GM12878 (cell line): Measurements from ENCODE around the gene SIX3. TPM values are rescaled to one million over a fixed set of nuclear protein-coding genes. Genes with fewer than 3 reads are reported as not detected.

Experiments used
- ATAC-seq: fragments of 200-7000 bp; cut with Tn5 transposase; 3 replicates; pipeline ENCODE4 v1.9.1; 2020; ENCODE audit warnings: mild to moderate bottlenecking, moderate library complexity
- BruUV-seq: library from RNA; stranded (reverse); fragments of 400-500 nt; replicated peaks from 2 replicates; lab custom pipeline; 2021; lab: Mats Ljungman, UMichigan
- CTCF ChIA-PET: fragments of 300-600 bp; sonication (Branson Sonifier 250); formaldehyde crosslinking; extraction: SDS; loops from one replicate; lab custom pipeline; 2021; ENCODE audit warnings: inconsistent platforms; lab: Yijun Ruan, JAX
- POLR2A ChIA-PET: fragments of 350-600 bp; formaldehyde crosslinking; extraction: SDS; loops from one replicate; lab custom pipeline; 2021; ENCODE audit warnings: inconsistent platforms; lab: Charles Lee
- RAD21 ChIA-PET: fragments of 300-600 bp; sonication (Branson Sonifier 250); formaldehyde crosslinking; loops from one replicate; lab custom pipeline; 2023; ENCODE audit warnings: antibody characterized with exemption; ENCODE audit not compliant: unreplicated experiment; lab: Charles Lee
- SMC1A ChIA-PET: fragments of 300-600 bp; sonication (Branson Sonifier 250); formaldehyde crosslinking; loops from one replicate; lab custom pipeline; 2023; ENCODE audit not compliant: unreplicated experiment, uncharacterized antibody; lab: Charles Lee
- DNase-seq: peaks from one replicate; pipeline ENCODE4 v3.0.0-alpha.2; 2011; ENCODE audit warnings: low read depth, low spot score
- FAIRE-seq: peaks from 3 replicates; lab custom pipeline; 2011; peaks lifted over from hg19 to GRCh38; lab: Jason Lieb, UNC
- H2AFZ ChIP-seq: 2 replicates; pipeline ENCODE4 v1.6.0; 2011; ENCODE audit warnings: low read depth, low read length, control low read depth; ENCODE audit not compliant: control insufficient read depth
- H3K27ac ChIP-seq: 2 replicates; pipeline ENCODE4 v1.5.1; 2011; ENCODE audit warnings: control low read depth; ENCODE audit not compliant: control insufficient read depth, insufficient read depth
- H3K27me3 ChIP-seq, 2 experiments: replicated peaks in 1 of 2; 2 replicates each; pipeline versions ENCODE4 v1.6.0 to v1.6.1; 2011; ENCODE audit warnings: low read length in 1 of 2; ENCODE audit not compliant: control insufficient read depth in 2 of 2, insufficient read depth in 2 of 2
- H3K36me3 ChIP-seq, 2 experiments: 2 replicates each; pipeline ENCODE4 v1.5.1; 2011; ENCODE audit warnings: low read length in 1 of 2; ENCODE audit not compliant: control insufficient read depth in 2 of 2, insufficient read depth in 2 of 2
- H3K4me1 ChIP-seq: 2 replicates; pipeline ENCODE4 v1.6.1; 2011; ENCODE audit warnings: mild to moderate bottlenecking, low read length, moderate library complexity, mixed read lengths; ENCODE audit not compliant: control insufficient read depth, insufficient read depth
- H3K4me2 ChIP-seq: 2 replicates; pipeline ENCODE4 v1.6.0; 2011; ENCODE audit warnings: control low read depth; ENCODE audit not compliant: control insufficient read depth, insufficient read depth
- H3K4me3 ChIP-seq: fragments of 200-600 bp; sonication (generic); 2 replicates; pipeline ENCODE4 v1.5.1; 2016
- H3K79me2 ChIP-seq: 2 replicates; pipeline ENCODE4 v1.6.0; 2011; ENCODE audit warnings: low read length; ENCODE audit not compliant: control insufficient read depth, insufficient read depth
- H3K9ac ChIP-seq: 2 replicates; pipeline ENCODE4 v1.8.0; 2011; ENCODE audit warnings: low read length, control low read depth, mixed read lengths; ENCODE audit not compliant: control insufficient read depth, insufficient read depth
- H3K9me3 ChIP-seq: replicated peaks from 3 replicates; pipeline ENCODE4 v1.5.1; 2011; ENCODE audit warnings: mild to moderate bottlenecking, low read length; ENCODE audit not compliant: control insufficient read depth, insufficient read depth
- H4K20me1 ChIP-seq: 2 replicates; pipeline ENCODE4 v1.6.0; 2011; ENCODE audit not compliant: control insufficient read depth, insufficient read depth
- CBX3 ChIP-seq: fragments of 200-600 bp; sonication (generic); IDR thresholded peaks from 2 replicates; pipeline ENCODE4 v1.6.1; 2016; ENCODE audit warnings: low read depth, borderline replicate concordance
- EGR1 ChIP-seq, 2 experiments: IDR thresholded peaks; 1 replicate in 1 of 2; 2 replicates in 1 of 2; pipeline ENCODE4 v1.6.1; 2011 to 2012; ENCODE audit warnings: low read depth in 2 of 2, low read length in 2 of 2, borderline replicate concordance in 1 of 2, mild to moderate bottlenecking in 1 of 2, moderate library complexity in 1 of 2
- ELK1 ChIP-seq: IDR thresholded peaks from 2 replicates; pipeline ENCODE4 v1.6.1; 2012; ENCODE audit warnings: low read depth, low read length, improper control_type of control experiment
- ETV6 ChIP-seq, 2 experiments: fragments of 450-650 bp in 1 of 2; IDR thresholded peaks in 1 of 2; conservative IDR thresholded peaks in 1 of 2; 2 replicates each; pipeline ENCODE4 v1.6.1; 2014; ENCODE audit warnings: antibody characterized with exemption in 1 of 2, borderline replicate concordance in 1 of 2, low read depth in 1 of 2, mild to moderate bottlenecking in 1 of 2, moderate library complexity in 1 of 2
- HDAC6 ChIP-seq: fragments of 200-600 bp; sonication (generic); IDR thresholded peaks from one replicate; pipeline ENCODE4 v1.8.0; 2017; ENCODE audit warnings: antibody characterized with exemption; ENCODE audit not compliant: unreplicated experiment
- IKZF2 ChIP-seq, 2 experiments: fragments of 450-650 bp; IDR thresholded peaks; 2 replicates each; pipeline ENCODE4 v1.6.1; 2017; ENCODE audit warnings: mild to moderate bottlenecking in 2 of 2, moderate library complexity in 2 of 2
- JUNB ChIP-seq: IDR thresholded peaks from 2 replicates; pipeline ENCODE4 v1.6.1; 2016; ENCODE audit warnings: antibody characterized with exemption, mild to moderate bottlenecking
- MEF2A ChIP-seq: IDR thresholded peaks from 2 replicates; pipeline ENCODE4 v1.6.1; 2011; ENCODE audit warnings: low read depth, mild to moderate bottlenecking, low read length, moderate library complexity; ENCODE audit not compliant: insufficient read depth
- MTA3 ChIP-seq: IDR thresholded peaks from 2 replicates; pipeline ENCODE4 v1.6.1; 2012; ENCODE audit warnings: low read length, inconsistent platforms, borderline replicate concordance
- MXI1 ChIP-seq: fragments of 150-350 bp; IDR thresholded peaks from 2 replicates; pipeline ENCODE4 v1.6.1; 2011; ENCODE audit warnings: low read depth, mild to moderate bottlenecking, inconsistent platforms, low read length, improper control_type of control experiment
- POLR2AphosphoS2 ChIP-seq: IDR thresholded peaks from 2 replicates; pipeline ENCODE4 v1.6.1; 2011; ENCODE audit warnings: low read depth, mild to moderate bottlenecking, low read length, improper control_type of control experiment, moderate library complexity
- SMARCA5 ChIP-seq: fragments of 450-650 bp; IDR thresholded peaks from 2 replicates; pipeline ENCODE4 v1.6.1; 2017; ENCODE audit warnings: mild to moderate bottlenecking
- SPI1 ChIP-seq: IDR thresholded peaks from 2 replicates; pipeline ENCODE4 v1.6.1; 2011; ENCODE audit warnings: low read depth, mild to moderate bottlenecking, low read length, moderate library complexity, borderline replicate concordance; ENCODE audit not compliant: insufficient read depth
- ZBTB11 ChIP-seq: fragments of 450-650 bp; formaldehyde crosslinking; IDR thresholded peaks from 2 replicates; pipeline ENCODE4 v1.5.0; 2022; ENCODE audit warnings: mild to moderate bottlenecking, missing genetic modification characterization
- WGBS: methylation state at CpG from one replicate; pipeline ENCODE4 v1.1.6; 2016; ENCODE audit warnings: low lambda C conversion rate; ENCODE audit not compliant: insufficient replicate concordance, insufficient coverage; ENCODE audit errors: missing lambda C conversion rate; 5-methylcytosine and 5-hydroxymethylcytosine counted together
- in situ Hi-C: fragments of 300-500 bp; cut with MboI; formaldehyde crosslinking; loops from 9 replicates; pipeline ENCODE4 v1.14.3; 2018; ENCODE audit warnings: mixed read lengths
- intact Hi-C: fragments of 100-400 bp; cut with micrococcal nuclease; formaldehyde crosslinking; loops from one replicate; pipeline ENCODE4 v1.14.2; 2022; ENCODE audit not compliant: unreplicated experiment
- polyA plus RNA-seq, 11 experiments: library from polyadenylated mRNA; depleted of rRNA in 4 of 11; unstranded in 6 of 11; stranded (reverse) in 5 of 11; fragments of >200 nt; fragmentation: Nextera tagmentation in 4 of 11; fragmentation: Illumina TruSeq in 1 of 11; extraction: Ambion mirVana in 4 of 11; extraction: Trizol in 1 of 11; gene quantifications; 1 replicate in 1 of 11; 2 replicates in 10 of 11; pipeline versions ENCODE4 v1.2.1 to v1.2.3, GENCODE V29; 2011 to 2016; ENCODE audit warnings: inconsistent platforms in 2 of 11, missing spikeins in 2 of 11, low read depth in 1 of 11
- total RNA-seq, 4 experiments: library from RNA; depleted of rRNA in 3 of 4; stranded (reverse); fragments of >200 nt in 3 of 4; fragmentation: Illumina TruSeq in 1 of 4; extraction: Trizol in 1 of 4; gene quantifications; 2 replicates each; pipeline versions ENCODE4 v1.2.1 to v1.2.3, GENCODE V29; 2013 to 2021

SIX3 gene
- total and polyA plus RNA-seq, 10 of the 15 experiments (the other 5 are each of a cell fraction or from before 2014, with no cell fraction given): 0.05 to 0.42 (median 0.13) TPM; not detected in 4

DNA sequence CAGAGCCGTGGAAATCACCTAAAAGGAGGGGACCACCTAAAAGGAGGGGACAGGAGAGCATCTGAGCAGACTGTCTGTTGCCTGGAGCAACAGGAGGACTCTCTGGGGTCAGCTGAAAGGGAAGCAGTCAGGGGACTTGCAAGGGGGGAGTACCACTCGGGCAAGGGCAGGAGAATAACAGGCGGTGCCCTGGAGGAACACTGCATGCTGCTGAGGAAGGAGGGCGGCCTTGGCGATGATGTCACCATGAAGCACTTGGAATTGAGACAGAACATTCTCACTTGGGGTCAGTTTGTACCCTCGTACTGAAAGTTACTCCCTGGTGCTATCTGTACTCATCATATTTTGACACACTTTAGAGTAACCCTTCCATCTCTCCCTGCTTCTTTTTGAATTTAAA lies 18.4 kb downstream of the SIX3 start:
- POLR2A ChIA-PET: no interaction called here

More for the DNA sequence above, 18.4 kb downstream of the SIX3 start:
- H3K9me3 ChIP-seq: no peaks in the 10 kb centered on the region
- H3K27ac ChIP-seq: no peak overlapping the region
- ChIA-PET RAD21 (interaction anchor here (6.4 kb wide), 1 partner anchor 400 kb away, joined by 56 read pairs; no protein-coding TSS in a partner anchor), CTCF (interaction anchor here (1.9 to 11.2 kb wide), 5 partner anchors 9 to 568 kb away, joined by 6 to 321 read pairs (median 88); no protein-coding TSS in a partner anchor), SMC1A (interaction anchor here (6.0 to 6.2 kb wide), 2 partner anchors 478 to 567 kb away, joined by 64 to 130 read pairs; no protein-coding TSS in a partner anchor)
- 30% methylated on average over 6 of the region's 6 CpGs for WGBS
- H3K9ac ChIP-seq: no peak overlapping the region
- no peaks in the 10 kb centered on the region for H3K36me3 ChIP-seq
- ATAC-seq (no peak), FAIRE-seq (no peak), DNase-seq (no peak)
- H3K79me2 ChIP-seq: no peaks in the 10 kb centered on the region
- H3K4me1 ChIP-seq: no peaks in the 10 kb centered on the region; the same call in 1 of the 2 replicates
- peaks cover 5 to 6% of the 10 kb centered on the region in 2 experiments; a peak in 3 of 4 replicates for H3K27me3 ChIP-seq
- TF ChIP-seq IKZF2 (IDR thresholded peaks at IDR 0.05) (no peak), MEF2A (no peak), POLR2AphosphoS2 (no peak), ZBTB11 (no peak), EGR1 (IDR thresholded peaks at IDR 0.05; ENCODE audit: borderline replicate concordance in 1 of 2, low read depth in 2 of 2, low read length in 2 of 2) (no peak), SMARCA5 (no peak), ELK1 (no peak), SPI1 (no peak), HDAC6 (no peak), ETV6 (conservative IDR thresholded peaks at IDR 0.05 in 1 of 2, IDR thresholded peaks at IDR 0.05 in 1 of 2; ENCODE audit: borderline replicate concordance in 1 of 2, low read depth in 1 of 2) (no peak), CBX3 (no peak), MTA3 (no peak), JUNB (no peak), MXI1 (no peak)
- H3K4me3 ChIP-seq: no peak overlapping the region
- H2AFZ ChIP-seq: no peak overlapping the region
- in situ Hi-C loops: loop anchor here (5.0 to 10.0 kb wide), 4 partner anchors 405 to 915 kb away; no protein-coding TSS in a partner anchor
- no peak overlapping the region for H3K4me2 ChIP-seq
- BruUV-seq: no TSS peak
- intact Hi-C loops: loop anchor here (5.0 to 10.0 kb wide), 4 partner anchors 245 to 873 kb away; no protein-coding TSS in a partner anchor
- H4K20me1 ChIP-seq: no peaks in the 10 kb centered on the region
